Measurements from ENCODE around the gene AMH.

Gene AMH

DNA sequence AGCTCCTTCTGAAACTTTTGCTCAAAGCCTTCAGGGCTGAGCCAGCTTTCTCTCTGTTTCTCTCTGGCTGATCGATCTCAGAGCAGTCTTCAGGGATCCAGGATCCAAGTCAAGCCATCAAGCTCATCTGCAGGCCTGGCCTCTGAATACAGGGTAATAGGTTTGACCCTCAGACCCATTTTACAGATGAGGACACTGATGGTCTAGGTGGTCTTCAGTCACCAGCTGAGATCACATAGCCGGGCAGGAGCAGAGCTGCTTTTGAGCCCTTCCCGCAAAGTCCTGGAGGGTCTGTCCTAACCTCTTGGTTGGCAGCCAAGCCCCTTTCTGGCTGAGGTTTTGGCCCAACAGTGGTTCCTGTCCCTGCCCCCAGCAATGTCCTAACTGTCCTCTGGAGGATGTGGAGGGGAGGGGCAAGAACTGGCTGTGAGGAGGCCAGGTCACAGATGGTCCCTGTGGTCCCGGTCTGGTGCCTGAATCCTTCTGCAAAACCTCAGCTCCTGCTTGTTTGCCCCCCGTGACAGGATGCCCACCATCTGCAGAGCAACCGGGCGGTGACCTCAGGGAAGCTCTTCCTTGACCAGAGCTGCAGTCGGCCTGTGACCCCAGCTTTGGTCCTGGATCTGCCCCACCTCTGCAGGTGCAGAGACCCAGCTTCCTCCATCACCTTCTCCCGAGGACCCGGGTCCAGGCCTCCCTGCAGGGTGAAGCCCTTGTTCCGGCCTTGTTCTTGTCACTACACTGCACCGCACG is 38.6 kb downstream of the AMH start:
- DNase-seq (ENCODE audit: low read depth): no peak

DNA sequence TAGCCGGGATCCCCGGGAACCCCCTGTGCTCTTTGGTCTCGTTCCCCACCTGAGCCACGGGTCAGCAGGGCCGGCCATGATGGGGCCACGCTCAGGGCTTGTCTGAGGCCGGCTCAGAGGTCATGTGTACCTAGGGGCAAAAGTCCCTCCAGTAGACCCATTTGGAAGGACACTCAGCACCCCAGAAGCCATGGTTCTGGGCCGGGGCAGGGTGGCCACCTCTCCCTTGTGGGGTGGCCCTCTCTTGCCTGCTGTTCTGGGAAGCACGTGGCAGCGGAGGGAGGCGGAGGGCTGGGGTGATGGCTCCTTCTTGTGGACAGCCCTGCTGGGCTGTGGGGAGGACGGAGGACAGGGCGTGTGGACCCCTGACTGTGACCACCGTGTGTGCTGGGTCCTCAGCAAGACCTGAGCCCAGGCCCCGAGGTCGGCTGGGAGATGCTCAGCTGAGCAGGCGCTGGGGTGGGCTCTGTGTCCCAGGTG is 39.3 kb downstream of the AMH start:
- DNase-seq (ENCODE audit: low read depth): no peak

DNA sequence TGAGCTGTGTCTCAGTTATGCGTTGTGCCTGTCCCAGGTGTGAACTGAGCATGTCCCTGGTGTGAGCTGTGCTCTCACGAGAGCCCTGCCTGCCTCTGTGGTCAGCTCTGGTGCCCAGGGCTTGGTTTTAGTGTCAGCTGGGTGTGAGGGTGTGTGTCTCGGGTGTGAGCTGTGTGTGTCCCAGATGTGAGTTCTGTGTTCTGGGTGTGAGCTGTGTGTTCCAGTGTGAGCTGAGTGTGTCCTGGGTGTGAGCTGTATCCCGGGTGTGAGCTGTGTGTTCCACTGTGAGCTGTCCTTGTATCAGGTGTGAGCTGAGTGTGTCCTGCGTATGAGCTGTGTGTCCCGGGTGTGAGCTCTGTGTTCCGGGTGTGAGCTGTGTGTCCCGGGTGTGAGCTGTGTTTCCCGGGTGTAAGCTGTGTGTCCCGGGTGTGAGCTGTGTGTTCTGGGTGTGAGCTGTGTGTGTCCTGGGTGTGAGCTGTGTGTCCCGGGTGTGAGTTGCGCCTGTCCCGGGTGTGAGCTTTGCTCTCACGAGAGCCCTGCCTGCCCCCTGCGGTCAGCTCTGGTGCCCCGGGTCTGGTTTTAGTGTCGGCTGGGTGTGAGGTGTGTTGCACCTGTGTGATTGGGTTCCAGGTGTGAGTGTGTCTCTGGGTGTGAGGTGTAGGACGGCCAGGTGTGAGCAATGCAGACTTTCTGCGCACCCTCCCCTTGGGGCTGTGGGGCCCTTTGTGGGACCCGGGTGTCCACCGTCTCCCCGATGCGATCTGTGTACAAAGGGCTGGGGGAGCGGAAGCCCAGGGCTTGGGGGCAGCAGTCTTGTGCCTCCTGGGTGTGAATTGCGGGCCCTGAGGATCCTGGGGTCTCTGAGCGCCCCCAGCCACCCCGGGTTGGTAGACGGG is 39.9 kb downstream of the AMH start:
- no peak for DNase-seq (ENCODE audit: low read depth)

DNA sequence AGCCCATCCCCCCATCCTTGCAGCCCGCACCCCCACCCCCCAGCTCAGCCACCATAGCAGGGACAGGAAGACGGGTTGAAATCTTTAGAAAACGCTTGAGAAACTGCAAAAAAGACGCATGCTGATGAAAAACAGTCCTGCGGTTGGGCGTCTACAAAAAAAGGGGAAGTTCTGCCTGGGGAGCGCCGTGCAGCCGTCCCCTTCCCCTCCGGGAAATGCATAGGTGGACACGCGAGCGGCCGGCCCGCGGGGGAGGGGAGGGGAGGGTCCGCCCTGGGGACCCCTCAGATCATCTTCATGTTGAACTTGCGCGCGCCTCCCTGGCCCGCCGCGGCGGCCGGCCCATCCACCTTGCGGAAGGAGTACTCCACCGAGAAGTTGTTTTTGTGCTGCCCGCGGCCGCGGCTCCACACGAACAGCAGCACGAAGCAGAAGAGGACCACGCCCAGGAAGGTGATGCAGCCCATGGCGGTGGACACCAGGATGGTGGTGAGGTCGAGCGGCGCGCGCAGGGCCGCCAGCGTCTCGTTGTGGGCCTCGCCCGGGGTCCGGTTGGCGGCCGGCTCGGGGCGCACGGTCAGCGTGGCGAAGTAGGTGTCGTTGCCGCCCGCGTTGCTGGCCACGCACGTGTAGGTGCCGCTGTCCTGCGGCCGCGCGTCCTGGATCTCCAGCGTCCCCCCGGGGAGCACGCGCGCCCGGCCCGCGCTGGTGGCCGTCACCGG is 40.8 kb downstream of the AMH start:
- no peak for DNase-seq (ENCODE audit: low read depth)

DNA sequence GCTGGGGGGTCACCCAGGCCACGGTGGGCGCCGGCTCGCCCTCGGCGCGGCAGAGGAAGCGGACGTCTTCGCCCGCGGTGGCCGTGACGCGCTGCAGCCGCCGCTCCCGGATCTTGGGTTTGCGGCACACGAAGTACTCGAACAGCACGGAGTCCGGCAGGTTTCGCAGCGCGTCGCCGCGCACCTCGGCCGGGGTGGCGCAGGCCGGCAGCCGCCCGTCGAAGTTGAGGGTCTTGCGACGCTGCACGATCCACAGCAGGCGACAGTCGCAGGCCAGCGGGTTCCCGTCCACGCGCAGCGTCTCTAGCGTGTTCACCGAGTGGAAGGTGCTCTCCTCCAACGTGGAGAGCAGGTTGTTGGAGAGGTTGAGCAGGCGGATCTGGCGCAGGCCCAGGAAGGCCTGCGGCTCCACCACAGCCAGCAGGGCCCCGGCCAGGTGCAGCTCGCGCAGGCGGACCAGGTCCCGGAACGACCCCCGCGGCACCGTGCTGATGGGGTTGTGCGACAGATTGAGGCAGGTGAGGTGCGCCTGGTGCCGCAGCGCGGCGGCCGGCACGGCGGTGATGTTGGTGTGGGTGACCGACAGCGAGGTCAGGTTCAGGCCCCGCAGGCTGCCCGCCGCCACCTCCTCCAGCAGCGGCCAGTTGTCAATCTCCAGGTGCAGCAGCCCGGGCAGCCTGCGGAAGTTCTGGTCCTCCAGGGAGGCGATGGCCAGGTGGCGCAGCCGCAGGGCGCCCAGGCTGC is 41.5 kb downstream of the AMH start:
- no peak for DNase-seq (ENCODE audit: low read depth)

DNA sequence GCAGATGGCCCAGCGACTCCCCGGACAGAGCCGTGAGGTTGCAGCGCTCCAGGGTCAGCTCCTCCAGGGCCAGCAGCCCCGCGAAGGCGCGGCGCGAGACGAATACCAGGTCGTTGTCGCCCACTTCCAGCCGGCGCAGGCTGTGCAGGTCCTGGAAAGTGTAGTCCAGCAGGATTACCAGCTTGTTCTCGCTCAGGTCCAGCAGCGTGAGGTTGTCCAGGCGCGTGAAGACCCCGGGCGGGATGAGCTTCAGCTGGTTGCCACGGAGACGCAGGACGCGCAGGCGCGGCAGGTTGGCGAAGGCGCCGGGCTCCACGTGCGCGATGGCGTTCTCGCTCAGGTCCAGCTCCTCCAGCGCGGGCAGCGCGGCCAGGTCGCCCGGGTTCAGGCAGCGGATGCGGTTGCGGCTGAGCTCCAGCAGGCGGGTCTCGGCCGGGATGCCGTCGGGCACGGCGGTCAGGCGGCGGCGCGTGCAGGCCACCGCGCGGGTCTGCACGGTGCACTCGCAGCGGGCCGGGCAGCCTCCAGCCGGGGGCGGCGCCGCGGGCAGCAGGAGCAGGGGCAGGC is 42.1 kb downstream of the AMH start:
- no peak for DNase-seq (ENCODE audit: low read depth)

DNA sequence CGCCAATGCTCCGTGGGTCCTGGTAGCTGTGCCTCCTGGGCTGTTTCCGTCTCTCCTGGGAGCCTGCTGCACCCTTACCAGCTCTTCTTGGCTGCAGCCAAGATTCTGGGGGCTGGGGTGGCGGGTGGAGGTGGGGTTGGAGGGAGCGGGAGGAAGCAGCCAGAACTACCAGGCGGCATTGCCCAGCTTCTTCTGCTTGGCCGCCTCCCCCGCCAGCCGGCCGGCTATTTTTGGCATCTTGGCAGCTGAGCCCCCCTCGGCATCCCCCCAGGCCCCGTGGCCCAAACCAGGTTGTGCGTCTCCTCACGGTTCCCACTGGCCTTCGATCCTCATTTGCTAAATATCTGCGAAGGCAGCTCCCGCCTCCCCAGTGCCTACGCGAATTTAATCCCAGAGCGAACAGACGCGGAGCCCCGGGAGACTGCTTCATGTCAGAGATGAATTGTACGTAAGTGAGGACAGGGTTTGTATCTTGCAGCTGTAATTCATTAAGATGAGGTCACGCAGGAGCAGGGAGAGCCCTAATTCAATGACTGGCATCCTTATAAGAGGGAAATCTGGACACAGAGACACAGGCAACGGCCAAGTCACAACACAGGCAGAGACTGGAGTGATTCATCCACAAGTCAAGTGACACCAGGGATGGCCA is 45.7 kb downstream of the AMH start:
- no peak for DNase-seq (ENCODE audit: low read depth)

DNA sequence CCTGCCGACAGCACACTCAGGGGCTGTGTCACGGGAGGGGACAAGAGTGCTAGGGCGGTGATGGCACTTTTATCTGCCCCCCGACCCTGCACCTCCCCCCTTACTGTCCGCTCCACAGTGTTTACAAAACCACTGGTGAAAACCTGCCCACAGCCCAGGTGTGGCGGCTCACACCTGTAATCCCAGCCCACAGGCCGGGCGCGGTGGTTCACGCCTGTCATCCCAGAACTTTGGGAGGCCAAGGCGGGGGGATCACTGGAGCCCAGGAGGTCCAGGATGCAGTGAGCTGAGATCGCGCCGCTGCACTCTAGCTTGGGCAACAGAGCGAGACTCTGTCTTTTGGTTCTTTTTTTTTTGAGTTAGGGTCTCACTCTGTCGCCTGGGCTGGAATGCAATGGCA is 47.0 kb downstream of the AMH start:
- no peak for DNase-seq (ENCODE audit: low read depth)

DNA sequence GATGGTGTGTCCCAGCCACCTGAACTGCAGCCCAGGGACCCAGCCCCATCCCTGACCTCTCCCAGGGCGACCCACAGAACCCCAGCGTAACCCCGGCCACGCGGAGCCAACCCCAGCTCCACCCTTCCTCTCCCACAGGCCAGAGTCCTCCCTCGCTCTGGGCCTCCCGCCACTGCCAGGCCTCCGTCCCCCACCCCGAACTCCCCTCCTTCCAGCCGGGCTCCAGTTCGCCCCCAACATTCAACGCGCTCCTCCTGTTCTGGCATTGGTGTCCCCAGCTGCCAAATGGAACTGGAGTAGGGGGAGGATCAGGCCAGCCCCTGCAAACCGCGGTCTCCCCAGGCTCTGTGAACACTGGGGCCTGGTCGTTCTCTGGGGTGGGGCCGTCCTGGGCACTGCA is 51.4 kb downstream of the AMH start:
- no peak for DNase-seq (ENCODE audit: low read depth)
